ENCODE data around the gene TBC1D2.

TBC1D2 gene

GRCh38 chr9:98195671-98196070, 59.8 kb downstream of the TBC1D2 start:
- ChIA-PET POLR2A (no interaction called here), CTCF (interaction anchor here (1.7 kb wide), 1 partner anchor 10 kb away, joined by 10 read pairs; no protein-coding TSS in a partner anchor)
- no peak for DNase-seq (ENCODE audit: extremely low spot score)
- TF ChIP-seq CTCF (IDR thresholded peaks at IDR 0.05; ENCODE audit: control extremely low read depth, extremely low read depth, low read depth, missing control alignments), result no peak

GRCh38 chr9:98193336-98193944, 62.0 kb downstream of the TBC1D2 start:
- ChIA-PET POLR2A (no interaction called here), CTCF (interaction anchor here (0.8 to 2.1 kb wide), 17 partner anchors 10 to 582 kb away, joined by 3 to 18 read pairs (median 3); partner anchors contain the start of gene TRIM14)
- DNase-seq (ENCODE audit: extremely low spot score), result no peak
- TF ChIP-seq CTCF (IDR thresholded peaks at IDR 0.05; ENCODE audit: control extremely low read depth, extremely low read depth, low read depth, missing control alignments), result no peak

- ChIA-PET POLR2A (no interaction called here), CTCF (interaction anchor here (0.8 to 2.1 kb wide), 15 partner anchors 10 to 583 kb away, joined by 3 to 18 read pairs (median 4); partner anchors contain the start of gene TRIM14)
- DNase-seq (ENCODE audit: extremely low spot score), result peak; percentile 89
- TF ChIP-seq CTCF (IDR thresholded peaks at IDR 0.05; ENCODE audit: control extremely low read depth, extremely low read depth, low read depth, missing control alignments), result peak; percentile 33
These were observed 62.7 kb downstream of the TBC1D2 start, which contains the start of gene CORO2A for GRCh38 chr9:98192503-98193335. TSS of gene CORO2A (minus strand) at chr9:98192637. CDS start at chr9:98157660, 34,977 bp downstream.

- TF ChIP-seq CTCF (IDR thresholded peaks at IDR 0.05; ENCODE audit: control extremely low read depth, extremely low read depth, low read depth, missing control alignments), result no peak
- ChIA-PET POLR2A (no interaction called here), CTCF (interaction anchor here (1.0 to 2.0 kb wide), 6 partner anchors 10 to 134 kb away, joined by 3 to 5 read pairs (median 4); no protein-coding TSS in a partner anchor)
- no peak for DNase-seq (ENCODE audit: extremely low spot score)
These were observed 63.6 kb downstream of the TBC1D2 start for GRCh38 chr9:98191671-98192502.

GRCh38 chr9:98191181-98191608, 64.3 kb downstream of the TBC1D2 start:
- no peak for DNase-seq (ENCODE audit: extremely low spot score)
- POLR2A ChIA-PET, result no interaction called here
- CTCF ChIA-PET, result interaction anchor here (1.0 to 2.0 kb wide), 6 partner anchors 9 to 134 kb away, joined by 3 to 5 read pairs (median 4); no protein-coding TSS in a partner anchor
- no peak for TF ChIP-seq CTCF (IDR thresholded peaks at IDR 0.05; ENCODE audit: control extremely low read depth, extremely low read depth, low read depth, missing control alignments)

GRCh38 chr9:98190757-98191105, 64.7 kb downstream of the TBC1D2 start:
- TF ChIP-seq CTCF (IDR thresholded peaks at IDR 0.05; ENCODE audit: control extremely low read depth, extremely low read depth, low read depth, missing control alignments), result no peak
- no peak for DNase-seq (ENCODE audit: extremely low spot score)
- ChIA-PET POLR2A (no interaction called here), CTCF (interaction anchor here (1.8 to 2.0 kb wide), 2 partner anchors 8 to 66 kb away, joined by 4 to 5 read pairs; no protein-coding TSS in a partner anchor)
